Stimulated activated CD8-positive, alpha-beta memory T cell treated with anti-CD3 and anti-CD28 coated beads, Interleukin-4, amount 100 ng/mL, for 4 hours (primary cell): ENCODE data around the gene BRD7.

ENCODE experiments used
- DNase-seq, 2 donors: peaks; one replicate each; pipeline ENCODE4 v3.0.0-alpha.2; 2020; ENCODE audit warnings: low read depth in 2 of 2, low spot score in 1 of 2

The BRD7 gene

GRCh38 chr16:50304467-50305440, 64.0 kb downstream of the BRD7 start:
- DNase-seq, result no peak

DNA sequence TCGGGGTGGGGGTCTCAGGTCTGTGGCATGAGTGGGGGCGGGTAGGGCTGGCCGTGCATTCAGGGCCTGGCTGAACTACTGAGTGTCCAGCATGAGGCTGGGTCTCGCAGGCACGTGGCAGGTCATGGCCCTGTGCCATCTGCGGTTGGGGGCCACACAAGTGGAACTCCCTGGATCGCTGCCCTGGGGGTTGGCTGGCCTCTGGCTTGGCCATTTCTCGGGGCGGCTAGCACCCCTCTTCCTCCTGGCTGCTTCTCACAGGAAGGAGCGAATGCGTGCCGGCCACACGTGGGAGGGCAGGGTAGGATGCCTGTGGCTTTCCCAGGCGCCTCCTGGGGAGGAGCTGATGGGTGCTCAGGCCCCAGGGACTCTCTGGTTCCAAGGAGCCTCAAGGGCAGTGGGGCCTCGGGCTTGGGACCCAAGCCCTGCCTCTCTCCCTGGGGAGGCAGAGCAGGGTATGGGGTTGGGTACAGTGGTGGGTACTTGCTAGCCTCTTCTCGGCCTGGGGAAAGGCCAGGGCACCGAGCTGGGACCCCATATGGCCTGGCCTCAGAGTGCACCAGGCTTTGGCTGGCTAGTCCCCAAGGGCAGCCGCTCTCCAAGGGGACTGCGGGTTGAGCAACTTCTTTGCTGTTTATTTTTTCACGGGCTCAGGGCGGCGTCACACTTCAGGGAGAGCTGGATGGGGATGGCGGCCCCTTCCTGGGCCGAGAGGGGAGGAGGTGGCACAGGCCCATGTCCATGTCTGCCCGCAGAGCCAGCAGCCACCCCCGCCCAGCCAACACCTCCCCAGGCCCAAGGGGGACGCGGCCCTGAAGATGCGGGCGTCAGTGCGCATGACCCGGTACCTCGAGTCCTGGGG, 65.0 kb downstream of the BRD7 start:
- no peak for DNase-seq

- DNase-seq, result no peak
These were observed 65.7 kb downstream of the BRD7 start for GRCh38 chr16:50303041-50303604.

GRCh38 chr16:50302472-50303005, 66.2 kb downstream of the BRD7 start:
- no peak for DNase-seq

DNA sequence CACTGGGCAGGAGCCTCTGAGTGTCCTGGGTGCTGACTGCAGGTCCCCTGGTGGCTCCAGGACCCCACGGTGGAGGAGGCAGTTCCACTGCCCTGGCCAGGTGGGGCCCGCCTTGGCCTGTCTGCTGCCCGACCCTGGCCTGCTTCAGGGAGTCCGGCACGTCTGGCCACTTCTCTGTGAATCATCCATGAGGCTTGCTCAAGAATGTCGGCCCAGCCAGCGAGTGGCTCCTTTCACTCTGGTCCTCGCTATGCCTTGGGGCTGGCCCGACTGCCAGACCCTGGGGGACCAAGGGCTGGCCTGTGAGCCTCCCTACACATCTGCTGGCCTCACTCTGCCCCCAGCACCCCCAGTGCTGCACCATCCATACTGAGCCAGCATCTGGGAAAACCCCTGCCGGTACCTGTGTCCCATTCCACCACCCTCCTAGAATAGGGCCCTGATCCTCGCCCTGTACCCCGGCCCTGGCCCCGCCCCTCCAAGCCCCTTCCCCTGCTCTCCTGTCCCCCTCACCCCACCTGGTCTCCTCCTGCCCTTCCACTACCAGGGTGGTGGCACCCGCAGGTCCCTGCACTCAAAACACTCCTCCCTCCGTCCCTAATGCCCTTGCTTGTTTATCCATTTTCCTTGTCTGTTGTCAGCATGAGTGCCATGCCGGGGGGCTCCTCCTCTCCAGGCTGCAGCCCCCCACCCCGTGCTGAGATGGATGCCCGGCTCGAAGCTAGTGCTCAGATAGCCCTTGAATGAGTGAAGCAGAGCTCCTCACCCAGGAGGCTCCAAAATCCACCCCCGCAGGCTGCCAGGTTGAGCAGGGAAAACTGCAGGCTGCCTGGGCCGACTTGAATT, 66.9 kb downstream of the BRD7 start:
- DNase-seq, result no peak

DNA sequence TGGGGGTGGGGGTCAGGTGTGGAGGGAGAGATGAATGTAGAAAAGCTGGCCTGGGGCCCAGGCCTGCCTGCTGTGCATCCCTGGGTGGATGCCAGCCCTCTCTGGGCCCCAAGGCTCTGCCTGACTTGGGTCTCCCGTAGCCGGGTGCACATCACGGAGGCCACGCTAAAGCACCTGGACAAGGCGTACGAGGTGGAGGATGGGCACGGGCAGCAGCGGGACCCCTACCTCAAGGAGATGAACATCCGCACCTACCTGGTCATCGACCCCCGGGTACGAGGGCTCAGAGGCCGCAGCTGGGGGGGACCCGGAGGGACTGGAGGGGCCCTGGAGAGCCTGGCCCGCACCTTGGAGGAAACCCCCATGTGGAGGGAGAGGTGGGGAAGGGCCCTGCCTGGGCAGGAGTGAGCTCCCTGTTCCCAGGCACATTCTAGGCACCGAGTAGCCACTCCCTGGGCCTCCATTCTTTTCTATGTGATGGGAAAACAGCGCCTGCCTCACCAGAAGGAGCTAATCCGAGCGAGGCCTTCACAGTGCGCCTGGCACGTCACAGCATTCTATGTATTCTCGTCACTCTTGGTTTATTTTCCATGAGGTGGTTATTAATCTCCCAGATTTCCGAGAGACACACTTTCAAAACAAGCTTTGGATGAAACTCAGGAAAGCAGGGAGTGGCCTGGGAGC, 67.7 kb downstream of the BRD7 start:
- DNase-seq, result no peak

DNA sequence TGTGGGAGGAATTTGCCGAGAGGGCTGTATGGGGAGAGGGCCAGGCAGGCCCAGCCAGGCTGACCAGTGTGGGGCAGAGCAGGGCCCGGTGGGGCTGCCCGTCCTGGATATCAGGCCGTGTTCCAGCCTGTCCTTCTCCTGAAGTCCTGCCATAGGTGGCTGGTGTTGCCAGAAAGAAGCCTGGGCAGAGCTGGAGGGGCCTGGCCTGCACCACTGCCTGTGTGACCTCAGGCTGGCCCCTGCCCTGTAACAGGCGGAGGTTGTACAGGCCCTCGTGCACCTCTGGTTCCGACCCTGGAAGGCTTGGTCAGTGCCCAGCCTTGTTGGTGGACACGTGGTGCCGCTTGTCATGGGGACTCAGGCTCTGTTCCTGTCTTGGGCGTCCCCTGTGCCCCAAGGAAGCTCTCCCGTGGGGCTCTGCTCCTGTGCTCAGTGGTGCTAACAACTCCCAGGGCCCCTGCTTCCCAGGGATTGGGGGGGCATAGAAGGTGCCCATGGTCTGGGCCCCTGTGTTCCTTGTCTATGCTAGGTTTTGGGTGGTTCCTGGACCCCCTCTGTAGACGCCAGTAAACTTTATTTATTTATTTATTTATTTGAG, 69.2 kb downstream of the BRD7 start:
- no peak for DNase-seq

- no peak for DNase-seq
These were observed 69.9 kb downstream of the BRD7 start for GRCh38 chr16:50298591-50299507.

GRCh38 chr16:50298075-50298460, 70.7 kb downstream of the BRD7 start:
- no peak for DNase-seq

- no peak for DNase-seq
These were observed 71.3 kb downstream of the BRD7 start for GRCh38 chr16:50297301-50298074.

DNA sequence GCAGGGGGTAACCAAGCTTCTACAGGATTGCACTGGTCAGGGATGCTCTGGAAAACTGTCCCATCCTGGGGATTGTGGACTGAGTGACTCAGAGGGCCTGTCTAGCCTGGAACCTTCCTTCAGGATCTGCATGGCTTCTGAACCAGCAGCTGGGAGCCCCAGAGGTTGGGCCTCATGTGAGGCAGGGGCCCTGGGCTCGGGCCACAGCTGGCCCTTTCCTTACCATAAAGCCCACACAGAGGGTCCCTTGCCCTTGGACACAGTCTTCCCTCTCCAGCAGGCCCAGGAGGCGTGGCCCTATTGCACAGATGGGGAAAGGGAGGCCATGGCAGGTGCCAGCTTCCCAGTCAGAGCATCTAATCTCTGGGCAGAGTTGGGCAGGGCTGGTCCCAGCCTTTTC, 72.0 kb downstream of the BRD7 start:
- DNase-seq, result no peak

GRCh38 chr16:50295541-50296132, 73.2 kb downstream of the BRD7 start:
- no peak for DNase-seq

GRCh38 chr16:50294955-50295354, 73.8 kb downstream of the BRD7 start:
- no peak for DNase-seq

DNA sequence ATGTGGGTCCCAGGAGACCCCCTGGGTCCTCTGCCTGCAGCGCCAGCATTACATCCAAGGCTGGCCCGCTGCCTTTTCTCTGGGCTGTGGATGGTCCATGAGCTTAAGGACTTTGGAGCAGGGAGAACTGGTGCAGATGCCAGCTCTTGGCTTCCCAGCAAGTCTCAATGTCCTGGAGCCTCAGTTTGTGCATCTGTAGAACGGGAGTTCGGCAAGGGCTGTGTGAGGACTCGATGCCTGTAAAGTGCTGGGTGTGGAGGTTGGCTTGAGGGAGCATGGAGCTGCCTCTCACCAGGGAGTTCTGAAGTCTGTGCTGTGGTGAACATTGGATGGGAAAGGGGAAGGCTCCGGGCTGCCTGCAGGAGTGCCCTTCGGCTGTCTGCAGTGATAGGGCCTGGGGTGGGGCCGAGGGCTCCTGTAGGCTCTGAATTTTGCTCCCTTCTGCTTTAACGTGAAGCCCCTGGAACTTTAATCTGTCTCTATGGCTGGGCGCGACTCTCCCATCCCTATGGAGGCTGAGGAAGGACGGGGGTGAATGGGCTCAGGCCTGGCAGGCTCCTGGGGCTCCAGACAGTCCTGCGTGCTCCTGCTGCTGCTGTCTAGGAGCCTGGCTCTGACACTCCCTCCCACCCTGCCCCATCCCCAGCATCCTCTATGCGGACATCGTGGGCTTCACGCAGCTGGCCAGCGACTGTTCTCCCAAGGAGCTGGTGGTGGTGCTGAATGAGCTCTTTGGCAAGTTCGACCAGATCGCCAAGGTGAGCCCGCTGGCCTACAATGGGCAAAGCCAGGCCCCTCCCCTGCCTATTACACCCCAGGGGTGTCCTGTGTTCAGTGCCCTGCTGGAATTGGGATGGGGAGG, 74.6 kb downstream of the BRD7 start:
- no peak for DNase-seq

- no peak for DNase-seq
These were observed 75.6 kb downstream of the BRD7 start for GRCh38 chr16:50293041-50293783.

DNA sequence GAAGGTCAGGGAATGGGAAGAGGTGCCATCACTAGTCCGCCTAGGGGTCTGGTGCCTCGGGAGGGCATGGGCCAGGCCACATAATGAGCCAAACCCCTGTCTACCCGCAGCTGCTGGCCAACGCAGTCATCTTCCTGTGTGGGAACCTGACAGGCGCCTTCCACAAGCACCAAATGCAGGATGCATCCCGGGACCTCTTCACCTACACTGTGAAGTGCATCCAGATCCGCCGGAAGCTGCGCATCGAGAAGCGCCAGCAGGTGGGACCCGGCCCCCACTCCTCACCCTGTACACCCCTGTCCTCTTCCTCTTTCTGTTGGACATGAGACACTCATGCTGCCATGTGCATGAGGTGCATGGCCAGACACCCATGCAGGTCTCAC, 76.2 kb downstream of the BRD7 start:
- DNase-seq, result no peak
